GM23338 (cell line): Measurements from ENCODE around the gene F7. TPM values are rescaled to one million over a fixed set of nuclear protein-coding genes. Genes with fewer than 3 reads are reported as not detected.

Experiments
- ATAC-seq: fragments of 200-7000 bp; cut with Tn5 transposase; 3 replicates; pipeline ENCODE4 v1.9.1; 2020
- DNase-seq: peaks from one replicate; pipeline ENCODE4 v3.0.0-alpha.2; 2015; ENCODE audit warnings: low spot score
- H2AFZ ChIP-seq: fragments of 200-600 bp; sonication (generic); 2 replicates; pipeline ENCODE4 v1.8.0; 2016; ENCODE audit warnings: antibody characterized with exemption, mild to moderate bottlenecking, moderate library complexity
- H3F3A ChIP-seq: fragments of 200-600 bp; sonication (generic); replicated peaks from 2 replicates; pipeline ENCODE4 v1.8.0; 2017; ENCODE audit warnings: antibody characterized with exemption, mixed run types, low read depth
- H3K27ac ChIP-seq: fragments of 200-600 bp; sonication (generic); 2 replicates; pipeline ENCODE4 v1.6.1; 2016; ENCODE audit warnings: low read depth
- H3K27me3 ChIP-seq: fragments of 200-600 bp; sonication (generic); 2 replicates; pipeline ENCODE4 v1.8.0; 2016; ENCODE audit warnings: mild to moderate bottlenecking, mixed run types, moderate library complexity; ENCODE audit not compliant: insufficient read depth
- H3K36me3 ChIP-seq: fragments of 200-600 bp; sonication (generic); 2 replicates; pipeline ENCODE4 v1.8.0; 2016; ENCODE audit warnings: mild to moderate bottlenecking; ENCODE audit not compliant: insufficient read depth
- H3K4me1 ChIP-seq: fragments of 200-600 bp; sonication (generic); 2 replicates; pipeline ENCODE4 v1.8.0; 2016; ENCODE audit warnings: mild to moderate bottlenecking, moderate library complexity; ENCODE audit not compliant: insufficient read depth
- H3K4me2 ChIP-seq: fragments of 200-600 bp; sonication (generic); 2 replicates; pipeline ENCODE4 v1.7.1; 2017; ENCODE audit warnings: mixed run types
- H3K4me3 ChIP-seq: fragments of 200-600 bp; sonication (generic); 2 replicates; pipeline ENCODE4 v1.6.1; 2016; ENCODE audit warnings: mixed run types
- H3K79me2 ChIP-seq: fragments of 200-600 bp; sonication (generic); replicated peaks from 2 replicates; pipeline ENCODE4 v1.8.0; 2017; ENCODE audit warnings: mild to moderate bottlenecking; ENCODE audit not compliant: insufficient read depth
- H3K9me2 ChIP-seq: fragments of 200-600 bp; sonication (generic); 2 replicates; pipeline ENCODE4 v1.8.0; 2017; ENCODE audit not compliant: insufficient read depth
- H4K20me1 ChIP-seq: fragments of 200-600 bp; sonication (generic); replicated peaks from 2 replicates; pipeline ENCODE4 v1.8.0; 2017; ENCODE audit warnings: mild to moderate bottlenecking; ENCODE audit not compliant: insufficient read depth
- H3K27ac Mint-ChIP-seq: 2 replicates; pipeline ENCODE4 v1.8.0; 2020; ENCODE audit warnings: inconsistent platforms, mild to moderate bottlenecking, moderate library complexity, mixed read lengths
- H3K27me3 Mint-ChIP-seq: 3 replicates; pipeline ENCODE4 v1.8.0; 2022; ENCODE audit warnings: low read depth, mild to moderate bottlenecking, moderate library complexity, mixed read lengths, inconsistent platforms; ENCODE audit not compliant: insufficient read depth, poor library complexity
- H3K36me3 Mint-ChIP-seq: 3 replicates; pipeline ENCODE4 v1.8.0; 2021; ENCODE audit warnings: low read depth, mild to moderate bottlenecking, inconsistent platforms, moderate library complexity, mixed read lengths
- H3K4me1 Mint-ChIP-seq: 3 replicates; pipeline ENCODE4 v1.8.0; 2020; ENCODE audit warnings: mild to moderate bottlenecking, inconsistent platforms, mixed read lengths
- H3K4me3 Mint-ChIP-seq: 3 replicates; pipeline ENCODE4 v1.8.0; 2021; ENCODE audit warnings: moderate library complexity, mild to moderate bottlenecking, inconsistent platforms, mixed read lengths
- H3K9me3 Mint-ChIP-seq: 3 replicates; pipeline ENCODE4 v1.8.0; 2020; ENCODE audit warnings: moderate library complexity, mild to moderate bottlenecking, inconsistent platforms, mixed read lengths
- CREB1 ChIP-seq: fragments of 250-450 bp; sonication (Bioruptor Pico); IDR thresholded peaks from 2 replicates; pipeline ENCODE4 v1.5.0; 2020; ENCODE audit warnings: low read depth, mild to moderate bottlenecking, moderate library complexity
- EZH2 ChIP-seq: fragments of 200-600 bp; sonication (generic); IDR thresholded peaks from one replicate; pipeline ENCODE4 v1.8.0; 2017; ENCODE audit warnings: antibody characterized with exemption, mild to moderate bottlenecking, low read depth; ENCODE audit not compliant: unreplicated experiment
- EZH2phosphoT487 ChIP-seq: fragments of 200-600 bp; sonication (generic); IDR thresholded peaks from one replicate; pipeline ENCODE4 v1.8.1; 2018; ENCODE audit warnings: antibody characterized with exemption; ENCODE audit not compliant: unreplicated experiment
- JUNB ChIP-seq: IDR thresholded peaks from one replicate; pipeline ENCODE4 v1.6.1; 2016; ENCODE audit warnings: antibody characterized with exemption; ENCODE audit not compliant: unreplicated experiment
- POLR2AphosphoS5 ChIP-seq: IDR thresholded peaks from 2 replicates; pipeline ENCODE4 v1.6.1; 2016; ENCODE audit warnings: antibody characterized with exemption, low read depth
- STAT1 ChIP-seq: IDR thresholded peaks from one replicate; pipeline ENCODE4 v1.6.1; 2016; ENCODE audit warnings: antibody characterized with exemption; ENCODE audit not compliant: unreplicated experiment
- polyA plus RNA-seq: library from polyadenylated mRNA; unstranded; fragments of >200 nt; fragmentation: Nextera tagmentation; extraction: Ambion mirVana; gene quantifications from 2 replicates; pipeline ENCODE4 v1.2.1, GENCODE V29; 2016
- total RNA-seq: library from RNA; depleted of rRNA; stranded (reverse); fragments of >200 nt; shearing (Covaris generic); gene quantifications from 2 replicates; pipeline ENCODE4 v1.2.3, GENCODE V29; 2014
- TF ChIP-seq, protein P1 (sequence below): IDR thresholded peaks from one replicate; pipeline ENCODE4 v1.6.1; 2018; ENCODE audit warnings: antibody characterized with exemption; ENCODE audit not compliant: unreplicated experiment
- TF ChIP-seq, protein P2 (sequence below), 2 experiments: fragments of 200-600 bp in 1 of 2; sonication (generic) in 1 of 2; conservative IDR thresholded peaks; 2 replicates each; pipeline versions ENCODE4 v1.5.1 to v1.6.1; 2016 to 2017; ENCODE audit warnings: antibody characterized with exemption in 2 of 2, low read depth in 2 of 2, mild to moderate bottlenecking in 2 of 2, moderate library complexity in 1 of 2
- TF ChIP-seq, protein P3 (sequence below): IDR thresholded peaks from 2 replicates; pipeline ENCODE4 v1.6.1; 2016; ENCODE audit warnings: antibody characterized with exemption

Gene F7
- total and polyA plus RNA-seq, 2 experiments from 2014 or later, result 0.16 to 0.24 TPM

- TF ChIP-seq, protein P1, sequence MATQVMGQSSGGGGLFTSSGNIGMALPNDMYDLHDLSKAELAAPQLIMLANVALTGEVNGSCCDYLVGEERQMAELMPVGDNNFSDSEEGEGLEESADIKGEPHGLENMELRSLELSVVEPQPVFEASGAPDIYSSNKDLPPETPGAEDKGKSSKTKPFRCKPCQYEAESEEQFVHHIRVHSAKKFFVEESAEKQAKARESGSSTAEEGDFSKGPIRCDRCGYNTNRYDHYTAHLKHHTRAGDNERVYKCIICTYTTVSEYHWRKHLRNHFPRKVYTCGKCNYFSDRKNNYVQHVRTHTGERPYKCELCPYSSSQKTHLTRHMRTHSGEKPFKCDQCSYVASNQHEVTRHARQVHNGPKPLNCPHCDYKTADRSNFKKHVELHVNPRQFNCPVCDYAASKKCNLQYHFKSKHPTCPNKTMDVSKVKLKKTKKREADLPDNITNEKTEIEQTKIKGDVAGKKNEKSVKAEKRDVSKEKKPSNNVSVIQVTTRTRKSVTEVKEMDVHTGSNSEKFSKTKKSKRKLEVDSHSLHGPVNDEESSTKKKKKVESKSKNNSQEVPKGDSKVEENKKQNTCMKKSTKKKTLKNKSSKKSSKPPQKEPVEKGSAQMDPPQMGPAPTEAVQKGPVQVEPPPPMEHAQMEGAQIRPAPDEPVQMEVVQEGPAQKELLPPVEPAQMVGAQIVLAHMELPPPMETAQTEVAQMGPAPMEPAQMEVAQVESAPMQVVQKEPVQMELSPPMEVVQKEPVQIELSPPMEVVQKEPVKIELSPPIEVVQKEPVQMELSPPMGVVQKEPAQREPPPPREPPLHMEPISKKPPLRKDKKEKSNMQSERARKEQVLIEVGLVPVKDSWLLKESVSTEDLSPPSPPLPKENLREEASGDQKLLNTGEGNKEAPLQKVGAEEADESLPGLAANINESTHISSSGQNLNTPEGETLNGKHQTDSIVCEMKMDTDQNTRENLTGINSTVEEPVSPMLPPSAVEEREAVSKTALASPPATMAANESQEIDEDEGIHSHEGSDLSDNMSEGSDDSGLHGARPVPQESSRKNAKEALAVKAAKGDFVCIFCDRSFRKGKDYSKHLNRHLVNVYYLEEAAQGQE, result no peak
- no peak for TF ChIP-seq JUNB
- no peak for TF ChIP-seq EZH2phosphoT487
- TF ChIP-seq, protein P2, sequence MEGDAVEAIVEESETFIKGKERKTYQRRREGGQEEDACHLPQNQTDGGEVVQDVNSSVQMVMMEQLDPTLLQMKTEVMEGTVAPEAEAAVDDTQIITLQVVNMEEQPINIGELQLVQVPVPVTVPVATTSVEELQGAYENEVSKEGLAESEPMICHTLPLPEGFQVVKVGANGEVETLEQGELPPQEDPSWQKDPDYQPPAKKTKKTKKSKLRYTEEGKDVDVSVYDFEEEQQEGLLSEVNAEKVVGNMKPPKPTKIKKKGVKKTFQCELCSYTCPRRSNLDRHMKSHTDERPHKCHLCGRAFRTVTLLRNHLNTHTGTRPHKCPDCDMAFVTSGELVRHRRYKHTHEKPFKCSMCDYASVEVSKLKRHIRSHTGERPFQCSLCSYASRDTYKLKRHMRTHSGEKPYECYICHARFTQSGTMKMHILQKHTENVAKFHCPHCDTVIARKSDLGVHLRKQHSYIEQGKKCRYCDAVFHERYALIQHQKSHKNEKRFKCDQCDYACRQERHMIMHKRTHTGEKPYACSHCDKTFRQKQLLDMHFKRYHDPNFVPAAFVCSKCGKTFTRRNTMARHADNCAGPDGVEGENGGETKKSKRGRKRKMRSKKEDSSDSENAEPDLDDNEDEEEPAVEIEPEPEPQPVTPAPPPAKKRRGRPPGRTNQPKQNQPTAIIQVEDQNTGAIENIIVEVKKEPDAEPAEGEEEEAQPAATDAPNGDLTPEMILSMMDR (conservative IDR thresholded peaks at IDR 0.05; ENCODE audit: low read depth in 2 of 2), result no peak
- TF ChIP-seq STAT1, result no peak
- TF ChIP-seq, protein P3, sequence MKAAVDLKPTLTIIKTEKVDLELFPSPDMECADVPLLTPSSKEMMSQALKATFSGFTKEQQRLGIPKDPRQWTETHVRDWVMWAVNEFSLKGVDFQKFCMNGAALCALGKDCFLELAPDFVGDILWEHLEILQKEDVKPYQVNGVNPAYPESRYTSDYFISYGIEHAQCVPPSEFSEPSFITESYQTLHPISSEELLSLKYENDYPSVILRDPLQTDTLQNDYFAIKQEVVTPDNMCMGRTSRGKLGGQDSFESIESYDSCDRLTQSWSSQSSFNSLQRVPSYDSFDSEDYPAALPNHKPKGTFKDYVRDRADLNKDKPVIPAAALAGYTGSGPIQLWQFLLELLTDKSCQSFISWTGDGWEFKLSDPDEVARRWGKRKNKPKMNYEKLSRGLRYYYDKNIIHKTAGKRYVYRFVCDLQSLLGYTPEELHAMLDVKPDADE, result no peak
- TF ChIP-seq POLR2AphosphoS5, result no peak
- TF ChIP-seq EZH2, result no peak
- no peak for TF ChIP-seq CREB1 (CRISPR knock-in tag)
Measured at GRCh38 chr13:113124211-113124970, 18.8 kb downstream of the F7 start (continued).

GRCh38 chr13:113125506-113126264 is 20.1 kb downstream of the F7 start:
- Histone ChIP-seq H3K27ac (no peak overlapping the region), H4K20me1 (no peaks in the 10 kb centered on the region), H3F3A (no peaks in the 10 kb centered on the region), H3K79me2 (no peaks in the 10 kb centered on the region), H3K36me3 (no peaks in the 10 kb centered on the region), H3K4me3 (no peak overlapping the region), H3K4me2 (no peak overlapping the region), H3K9me2 (no peaks in the 10 kb centered on the region), H2AFZ (no peak overlapping the region), H3K4me1 (no peaks in the 10 kb centered on the region), H3K27me3 (no peaks in the 10 kb centered on the region)
- Mint-ChIP-seq H3K4me1 (peaks cover 17% of the 10 kb centered on the region), H3K4me3 (no peak overlapping the region), H3K27me3 (peaks cover 17% of the 10 kb centered on the region), H3K27ac (no peak overlapping the region), H3K9me3 (no peaks in the 10 kb centered on the region), H3K36me3 (no peaks in the 10 kb centered on the region; the same call in 2 of the 3 replicates)
- no peak for ATAC-seq
- DNase-seq, result no peak
- TF ChIP-seq CREB1 (CRISPR knock-in tag) (no peak), STAT1 (no peak)
